8988T (cell line): Measurements from ENCODE around the gene WDR88.
"Not testable (repeated sequence)": the region's sequence is repeated elsewhere in the genome, so short reads cannot be mapped to it uniquely, and the experiment has no call there.

Experiments
- DNase-seq: peaks from one replicate; pipeline ENCODE4 v3.0.0; 2011

WDR88 gene

DNA sequence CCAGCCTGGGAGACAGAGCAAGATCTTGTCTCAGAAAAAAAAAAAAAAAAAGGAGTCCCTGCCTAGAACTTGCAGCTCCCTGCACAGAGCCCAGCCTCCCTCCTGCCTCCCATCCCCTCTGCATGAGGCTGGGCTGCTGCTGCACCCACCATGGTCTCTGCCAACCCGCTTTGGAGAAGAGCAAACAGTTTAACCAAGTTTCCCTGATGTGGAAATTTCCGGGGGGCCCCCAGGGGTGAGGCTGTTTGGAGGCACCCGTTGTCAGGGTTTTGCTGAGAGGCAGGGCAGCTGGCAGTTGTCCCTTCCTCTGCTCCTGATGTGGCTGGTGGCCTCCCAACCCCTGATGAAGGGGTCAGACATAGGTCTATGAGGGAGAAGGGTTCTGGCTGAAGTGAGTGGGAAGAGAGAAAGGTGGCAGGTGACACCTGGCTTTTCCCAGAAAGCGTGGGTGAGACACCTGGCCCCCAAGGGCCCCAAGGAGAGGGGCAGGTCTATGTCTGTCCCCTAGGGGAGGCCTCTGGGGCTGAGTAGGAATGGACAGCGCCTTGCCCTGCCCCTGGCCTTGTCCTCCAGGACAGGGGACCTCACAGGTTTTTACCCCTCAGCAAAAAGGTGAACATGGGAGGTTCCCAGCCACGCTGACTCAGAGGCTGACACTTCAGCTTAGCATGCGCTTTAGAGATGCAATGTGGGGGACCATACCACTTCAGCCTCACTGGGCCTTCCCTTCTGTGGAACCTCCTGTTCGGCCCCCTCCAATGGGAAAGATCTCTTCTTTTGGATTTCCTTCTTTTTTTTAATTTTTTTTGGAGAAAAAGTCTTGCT is 67.7 kb downstream of the WDR88 start:
- DNase-seq: no peak

GRCh38 chr19:33201473-33201872 is 69.6 kb downstream of the WDR88 start:
- DNase-seq: no peak

- no peak for DNase-seq
Measured at GRCh38 chr19:33201886-33202545, 70.1 kb downstream of the WDR88 start.

GRCh38 chr19:33202546-33203507 is 70.9 kb downstream of the WDR88 start:
- DNase-seq: no peak

GRCh38 chr19:33203529-33203928 is 71.6 kb downstream of the WDR88 start:
- no peak for DNase-seq

DNA sequence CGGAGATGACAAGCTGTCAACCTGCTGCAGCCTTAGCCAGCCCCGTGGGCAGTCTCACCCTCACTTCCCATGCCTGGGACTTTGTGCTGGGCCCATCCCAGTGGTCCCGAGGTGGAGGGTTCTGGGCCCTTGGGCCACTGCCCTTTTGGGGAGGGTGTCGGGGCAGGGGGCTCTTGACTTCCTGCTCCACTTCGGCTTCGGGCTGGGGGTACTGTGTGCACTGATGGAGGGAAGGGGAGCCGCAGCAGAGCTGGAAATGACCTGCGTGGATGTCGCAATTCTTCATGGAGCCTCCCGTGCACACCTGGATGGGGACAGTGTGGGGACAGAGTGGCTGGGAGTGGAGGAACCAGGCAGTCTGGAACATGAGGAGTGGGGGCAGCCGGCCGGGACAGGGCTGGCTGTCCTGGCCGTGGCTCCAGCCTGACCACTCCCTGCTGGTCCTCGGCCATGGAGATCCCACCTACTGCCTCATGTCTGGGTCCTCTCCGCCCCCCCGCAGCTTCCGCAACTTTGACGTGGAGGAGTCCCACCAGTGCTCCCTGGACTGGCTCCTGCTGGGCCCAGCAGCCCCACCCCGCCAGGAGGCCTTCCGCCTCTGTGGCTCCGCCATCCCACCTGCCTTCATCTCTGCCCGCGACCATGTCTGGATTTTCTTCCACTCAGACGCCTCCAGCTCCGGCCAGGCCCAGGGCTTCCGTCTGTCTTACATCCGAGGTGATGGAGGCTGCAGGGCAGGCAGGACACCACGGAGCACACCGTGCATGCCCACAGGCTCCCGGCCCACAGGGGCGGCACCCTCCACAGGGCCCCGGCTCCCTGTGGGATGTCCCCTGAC is 72.4 kb downstream of the WDR88 start:
- DNase-seq: no peak

DNA sequence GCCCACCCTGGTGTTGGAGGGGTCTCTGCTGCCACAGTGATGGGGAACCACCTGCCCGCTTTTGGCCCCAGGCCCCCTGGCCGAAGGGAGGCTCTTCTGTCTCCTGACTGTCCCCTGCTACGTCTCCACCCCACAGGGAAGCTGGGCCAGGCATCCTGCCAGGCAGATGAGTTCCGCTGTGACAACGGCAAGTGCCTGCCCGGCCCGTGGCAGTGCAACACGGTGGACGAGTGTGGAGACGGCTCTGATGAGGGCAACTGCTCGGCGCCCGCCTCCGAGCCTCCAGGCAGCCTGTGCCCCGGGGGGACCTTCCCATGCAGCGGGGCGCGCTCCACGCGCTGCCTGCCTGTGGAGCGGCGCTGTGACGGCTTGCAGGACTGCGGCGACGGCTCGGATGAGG is 73.2 kb downstream of the WDR88 start:
- no peak for DNase-seq

DNA sequence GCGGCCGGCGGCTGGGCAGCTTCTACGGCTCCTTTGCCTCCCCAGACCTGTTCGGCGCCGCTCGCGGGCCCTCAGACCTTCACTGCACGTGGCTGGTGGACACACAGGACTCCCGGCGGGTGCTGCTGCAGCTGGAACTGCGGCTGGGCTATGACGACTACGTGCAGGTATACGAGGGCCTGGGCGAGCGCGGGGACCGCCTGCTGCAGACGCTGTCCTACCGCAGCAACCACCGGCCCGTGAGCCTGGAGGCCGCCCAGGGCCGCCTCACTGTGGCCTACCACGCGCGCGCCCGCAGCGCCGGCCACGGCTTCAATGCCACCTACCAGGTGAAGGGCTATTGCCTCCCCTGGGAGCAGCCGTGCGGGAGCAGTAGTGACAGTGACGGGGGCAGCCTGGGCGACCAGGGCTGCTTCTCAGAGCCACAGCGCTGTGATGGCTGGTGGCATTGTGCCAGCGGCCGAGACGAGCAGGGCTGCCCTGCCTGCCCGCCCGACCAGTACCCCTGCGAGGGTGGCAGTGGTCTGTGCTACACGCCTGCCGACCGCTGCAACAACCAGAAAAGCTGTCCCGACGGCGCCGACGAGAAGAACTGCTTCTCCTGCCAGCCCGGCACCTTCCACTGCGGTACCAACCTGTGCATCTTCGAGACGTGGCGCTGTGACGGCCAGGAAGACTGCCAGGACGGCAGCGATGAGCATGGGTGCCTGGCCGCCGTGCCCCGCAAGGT is 73.8 kb downstream of the WDR88 start:
- no peak for DNase-seq

GRCh38 chr19:33206261-33207039 is 74.5 kb downstream of the WDR88 start:
- DNase-seq: no peak

DNA sequence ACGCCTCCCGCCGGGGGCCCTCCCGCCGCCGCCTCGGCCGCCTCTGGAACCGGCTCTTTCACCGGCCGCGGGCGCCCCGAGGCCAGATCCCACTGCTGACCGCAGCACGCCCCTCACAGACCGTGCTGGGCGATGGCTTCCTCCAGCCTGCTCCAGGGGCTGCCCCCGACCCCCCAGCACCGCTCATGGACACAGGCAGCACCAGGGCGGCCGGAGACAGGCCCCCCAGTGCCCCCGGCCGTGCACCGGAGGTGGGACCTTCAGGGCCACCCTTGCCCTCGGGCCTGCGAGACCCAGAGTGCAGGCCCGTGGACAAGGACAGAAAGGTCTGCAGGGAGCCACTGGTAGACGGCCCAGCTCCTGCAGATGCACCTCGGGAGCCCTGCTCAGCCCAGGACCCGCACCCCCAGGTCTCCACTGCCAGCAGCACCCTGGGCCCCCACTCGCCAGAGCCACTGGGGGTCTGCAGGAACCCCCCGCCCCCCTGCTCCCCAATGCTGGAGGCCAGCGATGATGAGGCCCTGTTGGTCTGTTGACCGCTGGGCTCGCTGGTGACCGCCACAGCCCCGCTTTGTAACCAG is 75.2 kb downstream of the WDR88 start:
- no peak for DNase-seq

- no peak for DNase-seq
Measured at GRCh38 chr19:33207903-33208302, 76.0 kb downstream of the WDR88 start.

GRCh38 chr19:33208371-33208895 is 76.5 kb downstream of the WDR88 start:
- no peak for DNase-seq

DNA sequence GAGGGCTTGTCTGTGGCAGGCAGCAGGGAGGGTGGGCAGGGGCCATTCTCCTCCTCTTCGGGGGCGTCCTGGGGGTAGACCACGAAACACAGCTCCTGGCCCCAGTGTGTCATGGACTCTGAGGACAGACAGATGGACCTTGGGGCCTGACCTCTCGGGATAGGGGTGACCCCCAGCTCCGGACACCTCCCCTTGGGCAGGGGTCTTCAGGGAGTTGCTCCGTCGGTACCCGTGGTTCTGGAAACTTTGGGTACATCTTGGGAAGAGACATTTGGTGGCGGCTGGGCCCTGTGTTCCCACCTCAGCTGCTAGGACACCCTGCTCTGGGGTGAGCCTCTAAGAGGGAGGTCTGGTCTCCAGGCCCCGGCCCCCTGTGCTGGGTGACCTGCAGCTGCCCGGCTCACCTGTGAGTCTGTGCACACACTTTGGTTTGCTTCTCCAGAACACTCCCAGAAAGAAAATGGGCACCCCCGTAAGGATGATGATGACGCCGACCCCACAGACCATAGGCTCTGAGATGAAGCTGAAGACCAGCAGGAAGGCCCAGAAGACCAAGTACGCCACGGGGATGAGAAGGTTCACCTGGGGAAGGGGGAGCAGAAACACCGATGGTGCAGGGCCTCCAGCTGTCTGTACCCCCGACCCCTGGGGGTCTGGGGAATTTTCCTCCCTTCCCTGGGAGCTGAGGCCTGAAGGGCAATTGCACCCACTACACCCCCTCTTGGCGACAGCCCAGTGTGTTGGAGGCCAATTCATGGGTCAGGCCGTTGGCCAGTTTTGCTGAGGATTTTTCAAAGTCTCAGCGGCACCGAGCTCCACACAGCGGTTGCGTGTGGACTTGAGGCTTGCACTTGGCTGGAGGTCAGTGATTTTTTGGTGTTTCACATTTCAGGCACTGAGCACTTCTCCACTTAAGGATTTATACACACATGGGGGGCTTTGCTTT is 77.3 kb downstream of the WDR88 start:
- no peak for DNase-seq

DNA sequence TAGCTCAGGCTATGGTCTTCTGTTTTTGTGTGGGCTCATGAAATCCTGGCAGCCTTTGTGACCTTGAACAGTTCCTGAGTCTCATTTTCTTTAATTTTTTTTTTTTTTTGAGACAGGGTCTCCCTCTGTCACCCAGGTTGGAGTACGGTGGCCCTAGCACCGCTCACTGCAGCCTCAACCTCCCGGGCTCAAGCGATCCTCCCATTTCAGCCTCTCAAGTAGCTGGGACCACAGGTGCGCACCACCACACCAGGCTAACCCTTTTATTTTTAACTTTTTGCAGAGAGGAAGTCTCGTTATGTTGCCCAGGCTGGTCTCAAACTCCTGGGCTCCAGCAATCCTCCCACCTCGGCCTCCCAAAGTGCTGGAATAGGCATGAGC is 77.9 kb downstream of the WDR88 start:
- not testable (repeated sequence) for DNase-seq

GRCh38 chr19:33210266-33210940 is 78.5 kb downstream of the WDR88 start:
- no peak for DNase-seq

DNA sequence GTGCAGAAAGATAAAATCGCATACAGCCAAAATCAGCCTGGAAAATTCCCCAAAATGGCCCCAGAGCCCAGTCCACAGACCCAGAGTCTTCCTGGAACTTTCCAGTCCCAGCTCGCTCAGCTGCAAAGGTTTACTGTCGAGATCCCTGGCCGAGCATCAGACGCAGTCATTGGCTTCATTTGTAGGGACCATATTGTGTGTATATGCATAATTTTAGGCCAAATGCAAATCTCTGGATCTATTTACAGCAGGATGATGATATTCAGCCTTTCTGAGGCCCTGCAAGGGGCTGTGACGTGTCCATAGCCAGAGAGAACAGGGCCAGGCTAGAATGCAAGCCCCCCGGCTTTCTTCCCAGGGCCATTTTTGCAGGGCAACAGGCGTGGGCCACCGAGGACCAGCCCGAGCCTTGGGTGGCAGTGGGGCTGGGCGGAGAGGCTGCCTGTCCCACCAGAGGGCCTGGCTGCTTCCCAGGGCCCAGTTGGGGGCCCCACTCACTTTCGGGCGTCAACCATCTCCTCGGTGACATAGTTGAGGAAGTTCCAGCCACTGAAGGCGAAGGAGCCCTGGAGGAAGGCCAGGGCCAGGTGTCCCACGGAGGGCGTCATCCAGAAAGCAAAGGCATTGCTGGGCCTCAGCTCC is 80.0 kb downstream of the WDR88 start:
- no peak for DNase-seq

- no peak for DNase-seq
Measured at GRCh38 chr19:33212436-33213172, 80.7 kb downstream of the WDR88 start.
